OCI-LY1 (cell line): ENCODE results near the gene GRIK3.

Experiments
- CTCF ChIP-seq: fragments of 200-600 bp; sonication (generic), shearing (Covaris generic); IDR thresholded peaks from 2 replicates; pipeline ENCODE4 v1.5.1; 2017; ENCODE audit warnings: mild to moderate bottlenecking, antibody characterized with exemption, low read length, moderate library complexity, mixed read lengths
- EZH2 ChIP-seq: fragments of 200-600 bp; sonication (generic), shearing (Covaris generic); IDR thresholded peaks from 2 replicates; pipeline ENCODE4 v1.8.0; 2017; ENCODE audit warnings: borderline replicate concordance, mixed run types, mild to moderate bottlenecking, antibody characterized with exemption, low read length, moderate library complexity, mixed read lengths

GRCh38 chr1:36803868-36804570 lies 230.3 kb downstream of the GRIK3 start:
- TF ChIP-seq CTCF = no peak
- no peak for TF ChIP-seq EZH2
